GM18867 (cell line): ENCODE results near the gene FGD2.
A peak's percentile ranks its signal among the peaks of the same experiment; 100 is the strongest.
"Not testable (repeated sequence)": the region's sequence is repeated elsewhere in the genome, so short reads cannot be mapped to it uniquely, and the experiment has no call there.

Experiments
- ATAC-seq: cut with Tn5 transposase; IDR thresholded peaks from one replicate; pipeline ENCODE4 v1.9.1; 2021; ENCODE audit warnings: mild to moderate bottlenecking, moderate library complexity; ENCODE audit not compliant: unreplicated experiment

Gene FGD2

GRCh38 chr6:36989264-36989663, 16.2 kb upstream of the FGD2 start:
- ATAC-seq: no peak

- ATAC-seq: not testable (repeated sequence)
Observed at GRCh38 chr6:36990401-36990800, 15.1 kb upstream of the FGD2 start.

GRCh38 chr6:36997811-36998722, 7.4 kb upstream of the FGD2 start:
- ATAC-seq: no peak

GRCh38 chr6:36998723-36999038, 6.8 kb upstream of the FGD2 start:
- no peak for ATAC-seq

DNA sequence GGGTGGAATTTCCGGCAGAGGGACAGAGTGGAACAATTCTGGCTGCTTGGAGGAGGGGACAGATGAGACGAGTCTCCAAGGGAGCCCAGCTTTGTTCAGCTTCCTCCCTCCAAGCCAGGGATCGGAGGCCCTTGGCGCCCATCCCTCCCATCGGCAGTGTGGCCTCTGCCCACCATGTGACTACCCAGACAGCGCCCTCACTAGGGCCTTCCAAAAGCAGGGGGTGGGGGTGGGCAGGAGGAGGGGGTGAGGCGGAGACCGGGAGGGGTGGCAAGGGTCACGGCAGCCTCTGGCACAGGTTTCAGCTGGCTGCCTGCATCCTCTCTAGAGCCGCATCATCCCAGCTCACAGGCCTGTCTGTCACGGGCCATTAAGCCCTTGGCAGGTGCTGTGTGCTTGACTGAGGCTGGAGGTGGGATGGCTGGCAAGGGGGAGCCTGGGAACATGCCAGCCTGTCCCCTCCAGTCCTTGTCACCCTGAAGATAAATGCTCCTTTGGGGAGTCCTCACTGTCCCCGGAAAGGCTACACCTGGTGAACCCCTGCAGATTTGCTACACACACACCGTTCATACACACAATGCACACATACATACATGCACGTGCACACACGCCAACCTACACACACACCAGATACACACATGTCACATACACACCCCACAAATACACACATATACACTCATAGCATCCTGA, 6.2 kb upstream of the FGD2 start:
- ATAC-seq: no peak

DNA sequence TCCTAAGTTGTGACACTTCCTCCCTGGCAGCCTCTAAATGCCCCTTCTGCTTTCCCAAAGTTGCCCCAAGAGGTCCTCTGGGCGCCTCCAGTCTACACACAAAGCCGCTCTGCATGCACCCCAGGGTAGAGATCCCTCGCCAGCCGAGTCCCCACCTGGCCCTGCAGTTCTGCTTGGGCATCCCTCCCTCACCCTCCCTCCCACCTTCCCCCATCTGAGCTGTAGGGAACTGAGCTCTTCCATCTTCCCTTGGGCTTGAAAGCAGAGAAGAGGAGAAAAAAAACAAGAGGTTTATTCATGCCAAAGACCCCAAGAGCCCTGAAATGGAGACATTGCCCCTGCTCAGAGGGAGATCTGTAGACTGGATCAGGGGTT, 5.7 kb upstream of the FGD2 start:
- no peak for ATAC-seq

DNA sequence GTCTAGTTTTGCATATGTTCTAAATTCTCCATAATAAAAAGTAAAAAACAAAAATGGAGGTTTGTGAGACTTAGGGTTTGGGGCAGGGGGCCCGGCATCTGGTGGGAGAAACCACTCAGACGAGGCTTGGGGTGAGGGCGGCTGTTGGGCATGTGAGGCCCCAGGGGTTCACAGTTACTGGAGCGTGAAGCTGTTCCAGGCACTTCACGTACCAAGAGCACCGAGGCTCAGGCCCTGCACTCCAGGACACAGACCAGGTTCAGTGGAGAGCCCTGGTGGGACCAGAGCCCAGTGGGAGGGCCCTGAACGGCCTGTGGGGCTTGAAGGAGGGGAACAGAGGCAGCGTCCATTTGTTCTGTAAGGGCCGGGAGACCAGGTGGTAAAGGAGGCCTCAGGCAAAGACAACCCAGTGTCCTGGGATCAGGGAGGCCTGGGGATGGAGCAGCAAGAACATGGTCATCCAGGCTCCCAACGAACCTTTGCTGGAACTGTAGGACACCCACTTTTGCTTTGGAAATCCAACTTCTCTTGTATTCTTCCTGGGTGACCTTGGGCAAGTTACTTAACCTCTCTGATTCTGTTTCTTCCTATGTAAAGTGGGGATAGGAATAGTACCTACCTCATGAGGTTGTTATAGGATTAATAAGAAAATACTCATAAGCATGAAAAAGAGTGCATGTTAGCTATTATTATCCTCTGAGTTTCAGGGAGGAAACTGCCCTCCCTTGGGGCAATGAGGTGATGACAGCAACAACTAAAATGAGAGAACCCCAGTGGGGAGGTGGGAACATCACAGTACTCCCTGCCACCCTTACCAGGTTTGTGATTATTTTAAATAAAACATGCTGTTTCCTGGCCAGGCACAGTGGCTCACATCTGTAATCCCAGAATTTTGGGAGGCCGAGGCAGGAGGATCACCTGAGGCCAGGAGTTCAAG, 1.1 kb upstream of the FGD2 start:
- ATAC-seq: no peak

DNA sequence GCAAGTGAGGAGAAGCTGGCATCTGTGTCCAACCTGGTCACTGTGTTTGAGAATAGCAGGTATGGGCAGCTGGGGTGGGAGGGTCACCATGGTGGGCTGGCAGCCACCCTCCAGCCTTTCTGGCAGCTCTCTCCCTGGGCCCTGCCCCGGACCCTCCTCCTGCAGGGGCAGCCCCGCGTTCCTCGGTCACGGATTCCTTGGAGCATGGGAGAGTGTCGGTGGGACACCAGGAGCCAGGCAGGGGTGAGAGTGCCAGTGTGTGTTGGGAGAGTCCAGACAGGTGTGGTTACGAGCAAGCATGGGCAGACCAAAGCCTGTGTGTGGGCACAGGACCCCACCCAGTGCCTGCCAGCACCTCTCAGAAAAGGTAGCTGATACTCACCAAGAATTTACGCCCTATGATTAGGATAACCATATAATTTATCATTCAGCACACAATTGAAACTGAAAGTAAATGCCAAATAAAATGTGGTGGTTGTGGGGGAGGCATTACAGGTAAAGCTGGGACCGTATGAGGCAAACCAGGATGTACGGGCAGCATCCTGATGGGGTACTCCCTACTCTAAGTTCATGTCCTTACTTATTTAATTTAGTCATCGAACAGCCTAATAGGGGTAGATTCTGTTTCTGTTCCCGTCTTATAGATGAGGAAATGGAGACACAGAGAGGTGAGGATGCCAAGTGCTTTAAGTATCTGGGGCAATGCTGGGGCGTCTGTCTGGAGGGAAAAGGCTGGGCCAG, 542 bp downstream of the FGD2 start:
- peak; percentile 7 for ATAC-seq

GRCh38 chr6:37006793-37007339, 1.4 kb downstream of the FGD2 start:
- ATAC-seq: no peak

DNA sequence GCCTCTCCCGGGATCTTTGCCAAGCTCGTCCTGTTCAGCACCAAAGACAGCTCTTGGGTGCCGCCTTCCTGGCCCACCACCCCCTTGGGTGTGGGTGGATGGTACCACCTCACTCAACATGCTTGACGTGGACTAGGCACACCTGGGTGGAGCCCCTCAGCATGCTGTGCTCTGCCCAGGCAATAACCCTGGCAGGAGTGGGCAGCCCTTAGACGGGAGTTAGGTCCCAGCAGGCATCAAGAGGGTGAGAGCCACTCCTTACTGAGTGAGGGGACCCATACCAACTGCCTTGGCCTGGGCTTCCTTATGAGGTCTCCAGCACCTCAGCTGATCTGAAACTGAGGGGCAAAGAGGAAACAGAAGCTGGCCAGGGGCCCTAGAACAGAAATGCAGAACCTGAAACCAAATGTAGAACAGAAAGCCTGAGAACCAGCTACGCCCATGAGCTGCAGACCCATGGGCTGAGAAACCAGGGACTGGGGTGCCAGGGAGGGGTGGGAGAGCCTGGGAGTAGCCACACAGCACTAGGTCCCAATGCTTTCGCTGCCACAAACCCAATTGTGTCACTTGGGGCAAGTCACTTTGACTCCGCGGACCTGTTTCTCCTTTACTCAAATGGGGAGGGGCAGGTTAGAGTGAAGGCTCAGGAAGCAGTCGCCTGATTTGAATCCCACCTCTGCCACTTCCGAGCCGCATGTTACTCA, 2.0 kb downstream of the FGD2 start:
- ATAC-seq: no peak

- ATAC-seq: no peak
Observed at GRCh38 chr6:37008484-37009465, 3.3 kb downstream of the FGD2 start.

DNA sequence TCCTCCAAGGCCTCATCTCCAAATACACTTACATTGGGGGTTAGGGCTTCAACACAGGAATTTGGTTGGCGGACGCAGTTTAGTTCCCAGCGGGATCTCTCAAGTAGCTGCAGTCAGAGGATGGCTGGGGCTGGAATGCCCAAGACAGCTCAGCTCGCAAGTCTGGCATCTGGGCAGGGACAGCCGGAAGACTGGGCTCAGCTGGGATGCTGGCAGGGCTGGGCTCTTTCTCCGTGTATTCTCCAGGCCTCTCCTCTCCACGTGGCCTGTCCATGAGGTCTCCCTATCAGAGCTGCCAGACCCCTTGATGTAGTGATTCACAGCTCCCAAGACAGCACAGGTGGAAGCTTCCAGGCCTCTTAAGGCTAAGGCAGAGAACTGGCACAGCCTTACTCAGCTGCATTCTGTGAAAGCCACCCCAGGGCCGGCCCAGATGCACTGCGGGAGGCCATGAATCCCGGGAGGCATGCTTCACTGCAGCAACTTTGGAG, 5.0 kb downstream of the FGD2 start:
- no peak for ATAC-seq

- ATAC-seq: no peak
Observed at GRCh38 chr6:37011656-37012378, 6.4 kb downstream of the FGD2 start.

DNA sequence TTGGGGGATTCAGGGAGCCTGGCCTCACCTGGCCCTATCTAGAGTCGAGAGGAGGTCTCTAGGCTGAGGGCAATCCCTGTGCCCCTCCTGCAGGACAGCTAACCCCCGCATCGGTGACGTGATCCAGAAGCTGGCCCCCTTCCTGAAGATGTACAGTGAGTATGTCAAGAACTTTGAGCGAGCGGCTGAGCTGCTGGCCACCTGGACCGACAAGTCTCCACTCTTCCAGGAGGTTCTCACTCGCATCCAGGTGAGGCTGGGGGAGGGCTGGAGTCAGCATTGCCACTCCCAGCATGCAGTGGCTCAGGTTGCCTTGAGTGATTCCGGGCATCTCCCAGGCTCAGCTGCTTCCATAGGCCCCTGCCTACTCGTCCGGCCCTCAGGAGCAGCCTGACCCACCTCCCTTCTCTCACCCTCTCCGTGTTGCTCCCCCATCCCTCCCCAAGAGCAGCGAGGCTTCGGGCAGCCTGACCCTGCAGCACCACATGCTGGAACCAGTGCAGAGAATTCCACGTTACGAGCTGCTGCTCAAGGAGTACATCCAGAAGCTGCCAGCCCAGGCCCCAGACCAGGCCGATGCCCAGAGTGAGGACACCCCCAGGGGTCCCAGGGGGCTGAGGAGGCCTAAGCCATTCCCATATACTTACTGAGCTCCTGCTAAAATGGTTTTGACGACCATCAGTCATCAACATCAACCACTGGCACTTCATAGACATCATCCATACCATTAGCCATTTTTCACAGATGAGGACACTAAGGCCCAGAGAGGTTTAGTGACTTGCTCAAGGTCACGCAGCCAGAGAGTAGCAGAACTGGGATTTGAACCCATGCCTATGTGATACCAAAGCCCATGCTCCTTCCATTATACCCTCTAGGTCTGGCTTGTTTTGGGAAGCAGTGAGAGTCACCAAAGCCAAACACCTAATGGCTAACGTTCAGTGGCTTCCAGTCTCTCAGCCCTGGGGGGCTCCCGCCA, 8.3 kb downstream of the FGD2 start:
- ATAC-seq: no peak

- ATAC-seq: no peak
Observed at GRCh38 chr6:37014667-37015066, 9.2 kb downstream of the FGD2 start.

DNA sequence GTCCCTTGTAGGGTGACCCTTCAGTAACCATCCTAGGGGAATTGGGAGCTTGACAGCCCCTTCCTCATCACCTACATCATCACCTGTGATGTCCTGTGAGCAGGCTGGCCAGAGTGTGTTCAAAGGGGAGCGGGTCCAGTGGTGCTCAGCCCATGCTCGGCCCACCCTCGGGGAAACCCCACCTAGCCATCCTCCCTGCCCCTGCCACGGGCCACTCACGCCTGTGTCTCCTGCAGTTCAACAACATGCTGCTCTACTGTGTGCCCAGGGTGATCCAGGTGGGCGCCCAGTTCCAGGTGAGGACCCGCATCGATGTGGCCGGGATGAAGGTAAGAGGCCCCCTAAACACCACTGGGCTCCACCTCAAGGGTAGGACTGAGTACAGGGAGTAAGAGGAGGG, 10.1 kb downstream of the FGD2 start:
- no peak for ATAC-seq

DNA sequence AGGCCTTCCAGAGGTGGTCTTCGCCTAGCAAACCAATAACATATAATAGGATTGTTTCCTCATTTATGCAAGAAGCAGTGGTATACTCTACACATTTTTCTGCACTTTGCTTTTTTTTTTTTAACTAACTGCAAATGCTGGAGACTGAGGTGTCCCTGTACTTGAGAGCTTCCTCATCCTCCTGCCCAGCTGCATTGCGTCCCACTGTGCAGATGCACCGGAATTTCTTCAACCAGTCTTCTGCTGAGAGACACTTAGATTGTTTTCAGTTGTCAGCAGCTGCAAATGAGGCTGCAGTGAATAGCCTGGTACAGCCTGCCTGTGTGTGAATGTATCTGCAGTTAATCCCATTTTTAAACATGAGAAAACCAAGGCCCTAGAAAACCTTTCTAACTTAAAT, 11.5 kb downstream of the FGD2 start:
- ATAC-seq: no peak
